Measurements from ENCODE around the gene SPHK2. TPM values are rescaled to one million over a fixed set of nuclear protein-coding genes. Genes with fewer than 3 reads are reported as not detected.
A peak's percentile ranks its signal among the peaks of the same experiment; 100 is the strongest.

The SPHK2 gene
- total and polyA plus RNA-seq, 3 donors from 2014 or later = 31.2 to 47.6 (median 43.1) TPM

- WGBS, 2 donors = 62 to 67% methylated on average over 20 to 22 of the region's 22 CpGs
- peak overlapping the region; percentile 98 to 99 for H3K27ac ChIP-seq
- TF ChIP-seq CTCF (IDR thresholded peaks at IDR 0.05) = no peak
- TF ChIP-seq POLR2A (IDR thresholded peaks at IDR 0.05) = no peak
- H3K36me3 ChIP-seq (ENCODE audit: low read depth, missing control alignments) = no peaks in the 10 kb centered on the region
- H3K27me3 ChIP-seq = no peaks in the 10 kb centered on the region
- no peaks in the 10 kb centered on the region for H3K9me3 ChIP-seq
- H3K4me3 ChIP-seq = peak overlapping the region in 1 of 2 donors; percentile 72
- H3K4me1 ChIP-seq = peaks cover 47% of the 10 kb centered on the region
- DNase-seq = no peak
- intact Hi-C loops (cut with DNase I; ENCODE audit: low total_unique reads) = no loop called here
Measured at GRCh38 chr19:48633148-48634035, 14.1 kb downstream of the SPHK2 start.

- no peaks in the 10 kb centered on the region for H3K9me3 ChIP-seq
- intact Hi-C loops (cut with DNase I; ENCODE audit: low total_unique reads) = no loop called here
- no peak for TF ChIP-seq CTCF (IDR thresholded peaks at IDR 0.05)
- no peak for TF ChIP-seq POLR2A (IDR thresholded peaks at IDR 0.05)
- peaks cover 52% of the 10 kb centered on the region for H3K4me1 ChIP-seq
- H3K4me3 ChIP-seq = peak overlapping the region in 1 of 2 donors; percentile 72
- no peaks in the 10 kb centered on the region for H3K36me3 ChIP-seq (ENCODE audit: low read depth, missing control alignments)
- DNase-seq = no peak
- WGBS, 2 donors = 17 to 22% methylated on average over 7 of the region's 7 CpGs
- peak overlapping the region; percentile 98 to 99 for H3K27ac ChIP-seq
- H3K27me3 ChIP-seq = no peaks in the 10 kb centered on the region
Measured at GRCh38 chr19:48634036-48634342, 14.7 kb downstream of the SPHK2 start.

- H3K4me3 ChIP-seq = peak overlapping the region; percentile 72 to 82
- DNase-seq = peak; percentile 99
- H3K4me1 ChIP-seq = peaks cover 52% of the 10 kb centered on the region
- WGBS, 2 donors = 2% methylated on average over 16 to 37 of the region's 37 CpGs
- H3K27ac ChIP-seq = peak overlapping the region; percentile 98 to 99
- H3K9me3 ChIP-seq = no peaks in the 10 kb centered on the region
- H3K27me3 ChIP-seq = no peaks in the 10 kb centered on the region
- H3K36me3 ChIP-seq (ENCODE audit: low read depth, missing control alignments) = no peaks in the 10 kb centered on the region
- intact Hi-C loops (cut with DNase I; ENCODE audit: low total_unique reads) = no loop called here
- TF ChIP-seq POLR2A (IDR thresholded peaks at IDR 0.05) (no peak), CTCF (IDR thresholded peaks at IDR 0.05) (peak in 1 of 3 experiments; percentile 4)
Measured at GRCh38 chr19:48634424-48635262, 15.3 kb downstream of the SPHK2 start.

- intact Hi-C loops (cut with DNase I; ENCODE audit: low total_unique reads) = no loop called here
- no peaks in the 10 kb centered on the region for H3K9me3 ChIP-seq
- peak overlapping the region; percentile 72 to 82 for H3K4me3 ChIP-seq
- WGBS, 2 donors = 0 to 3% methylated on average over 4 to 42 of the region's 67 CpGs
- H3K36me3 ChIP-seq (ENCODE audit: low read depth, missing control alignments) = no peaks in the 10 kb centered on the region
- no peaks in the 10 kb centered on the region for H3K27me3 ChIP-seq
- peak overlapping the region; percentile 98 to 99 for H3K27ac ChIP-seq
- TF ChIP-seq CTCF (IDR thresholded peaks at IDR 0.05) = no peak
- peak; percentile 81 for TF ChIP-seq POLR2A (IDR thresholded peaks at IDR 0.05)
- peaks cover 45% of the 10 kb centered on the region for H3K4me1 ChIP-seq
- DNase-seq = peak; percentile 88
Measured at GRCh38 chr19:48635263-48635965, 16.1 kb downstream of the SPHK2 start.
